Measurements from ENCODE around the gene COX4I2.

COX4I2 gene

DNA sequence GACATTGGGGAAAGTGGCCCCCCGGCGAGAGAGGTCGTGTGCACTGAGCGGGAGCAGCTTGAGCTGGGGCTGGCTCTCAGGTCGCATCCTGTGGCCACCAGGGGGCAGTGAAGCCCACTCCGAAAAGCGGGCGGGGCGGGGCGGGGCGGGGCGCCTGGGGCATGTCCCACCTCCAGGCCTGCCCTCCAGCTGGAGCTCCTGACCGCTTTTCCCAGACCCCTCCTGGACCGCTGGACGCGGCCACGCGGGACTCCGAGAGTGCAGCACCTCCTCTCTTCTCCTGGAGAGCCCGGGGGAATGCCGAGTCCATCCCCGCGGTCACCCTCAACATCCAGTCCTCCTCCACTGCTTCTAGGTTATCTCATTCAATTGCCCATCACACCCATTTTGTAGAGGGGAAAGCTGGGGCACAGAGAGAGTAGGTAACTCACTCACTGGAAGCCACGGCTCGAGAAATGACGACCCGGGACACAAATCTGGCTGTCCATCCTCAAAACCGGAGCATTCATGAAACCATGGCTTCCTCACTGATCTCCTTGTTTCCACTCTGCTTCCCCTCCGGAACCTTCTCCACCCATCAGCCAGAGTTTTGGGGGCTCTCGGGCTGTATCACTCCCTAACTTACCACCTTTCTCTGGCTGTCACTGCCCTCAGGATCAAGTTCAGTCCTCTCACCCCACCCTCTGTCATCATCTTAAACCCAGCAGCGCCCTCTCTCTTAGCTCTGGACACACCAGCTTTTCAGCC, 24.1 kb downstream of the COX4I2 start:
- H3F3A ChIP-seq (ENCODE audit: control insufficient read depth, insufficient read depth), result no peaks in the 10 kb centered on the region
- no peaks in the 10 kb centered on the region for H3K36me3 ChIP-seq (ENCODE audit: control insufficient read depth, low read length)
- no peak overlapping the region for H3K27ac ChIP-seq (ENCODE audit: low read depth, low read length)
- H3K9me3 ChIP-seq (ENCODE audit: control insufficient read depth, insufficient read depth, low read length), result no peaks in the 10 kb centered on the region
- H3K4me2 ChIP-seq (ENCODE audit: low read length), result peak overlapping the region; percentile 76
- no peaks in the 10 kb centered on the region for H4K20me1 ChIP-seq (ENCODE audit: control insufficient read depth, insufficient read depth, low read depth, low read length)
- H3K79me2 ChIP-seq (ENCODE audit: control insufficient read depth, low read length), result no peaks in the 10 kb centered on the region
- peak overlapping the region; percentile 61 for H3K4me3 ChIP-seq (ENCODE audit: low read length)
- H3K9me2 ChIP-seq (replicated peaks; ENCODE audit: control insufficient read depth, low read length), result no peaks in the 10 kb centered on the region
- H3K4me1 ChIP-seq (ENCODE audit: control insufficient read depth, low read length), result peaks cover 9% of the 10 kb centered on the region
- TF ChIP-seq EZH2phosphoT487 (IDR thresholded peaks at IDR 0.05; ENCODE audit: borderline replicate concordance, low read length), result no peak
- TF ChIP-seq, protein P1, sequence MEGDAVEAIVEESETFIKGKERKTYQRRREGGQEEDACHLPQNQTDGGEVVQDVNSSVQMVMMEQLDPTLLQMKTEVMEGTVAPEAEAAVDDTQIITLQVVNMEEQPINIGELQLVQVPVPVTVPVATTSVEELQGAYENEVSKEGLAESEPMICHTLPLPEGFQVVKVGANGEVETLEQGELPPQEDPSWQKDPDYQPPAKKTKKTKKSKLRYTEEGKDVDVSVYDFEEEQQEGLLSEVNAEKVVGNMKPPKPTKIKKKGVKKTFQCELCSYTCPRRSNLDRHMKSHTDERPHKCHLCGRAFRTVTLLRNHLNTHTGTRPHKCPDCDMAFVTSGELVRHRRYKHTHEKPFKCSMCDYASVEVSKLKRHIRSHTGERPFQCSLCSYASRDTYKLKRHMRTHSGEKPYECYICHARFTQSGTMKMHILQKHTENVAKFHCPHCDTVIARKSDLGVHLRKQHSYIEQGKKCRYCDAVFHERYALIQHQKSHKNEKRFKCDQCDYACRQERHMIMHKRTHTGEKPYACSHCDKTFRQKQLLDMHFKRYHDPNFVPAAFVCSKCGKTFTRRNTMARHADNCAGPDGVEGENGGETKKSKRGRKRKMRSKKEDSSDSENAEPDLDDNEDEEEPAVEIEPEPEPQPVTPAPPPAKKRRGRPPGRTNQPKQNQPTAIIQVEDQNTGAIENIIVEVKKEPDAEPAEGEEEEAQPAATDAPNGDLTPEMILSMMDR (IDR thresholded peaks at IDR 0.05; ENCODE audit: low read depth, low read length, poor library complexity, severe bottlenecking), result peak; percentile 56
- no peaks in the 10 kb centered on the region for H3K27me3 ChIP-seq (ENCODE audit: control insufficient read depth, low read length)

DNA sequence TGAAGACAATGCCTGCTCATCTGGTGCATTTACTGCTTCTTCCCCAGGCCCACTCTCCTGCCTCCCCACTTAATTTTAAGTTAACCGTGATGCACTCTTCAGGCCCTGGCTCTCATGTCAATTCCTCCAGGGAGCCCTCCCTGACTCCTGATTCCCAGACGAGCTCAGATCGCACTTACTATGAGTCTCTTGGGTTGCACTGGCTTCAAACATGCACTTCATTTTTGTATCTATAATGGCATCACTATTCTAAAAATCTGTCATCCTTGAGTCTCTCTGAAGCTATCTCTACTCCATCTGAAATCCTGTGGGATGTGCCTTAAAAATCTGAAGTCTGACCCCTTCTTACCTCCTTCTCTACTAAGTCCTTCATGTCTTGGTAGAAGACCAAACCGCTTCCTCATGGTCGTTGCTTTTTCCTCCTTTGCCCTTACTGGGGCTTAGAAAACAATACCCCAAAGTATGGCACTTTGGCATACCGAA, 24.7 kb downstream of the COX4I2 start:
- H3K9me2 ChIP-seq (replicated peaks; ENCODE audit: control insufficient read depth, low read length), result no peaks in the 10 kb centered on the region
- peak overlapping the region; percentile 76; the same call in 1 of the 2 replicates for H3K4me2 ChIP-seq (ENCODE audit: low read length)
- no peaks in the 10 kb centered on the region for H3F3A ChIP-seq (ENCODE audit: control insufficient read depth, insufficient read depth)
- H3K27ac ChIP-seq (ENCODE audit: low read depth, low read length), result no peak overlapping the region
- H4K20me1 ChIP-seq (ENCODE audit: control insufficient read depth, insufficient read depth, low read depth, low read length), result no peaks in the 10 kb centered on the region
- no peaks in the 10 kb centered on the region for H3K36me3 ChIP-seq (ENCODE audit: control insufficient read depth, low read length)
- H3K4me1 ChIP-seq (ENCODE audit: control insufficient read depth, low read length), result peaks cover 10% of the 10 kb centered on the region
- H3K4me3 ChIP-seq (ENCODE audit: low read length), result no peak overlapping the region
- no peaks in the 10 kb centered on the region for H3K27me3 ChIP-seq (ENCODE audit: control insufficient read depth, low read length)
- H3K9me3 ChIP-seq (ENCODE audit: control insufficient read depth, insufficient read depth, low read length), result no peaks in the 10 kb centered on the region
- no peak for TF ChIP-seq EZH2phosphoT487 (IDR thresholded peaks at IDR 0.05; ENCODE audit: borderline replicate concordance, low read length)
- TF ChIP-seq, protein P1 (IDR thresholded peaks at IDR 0.05; ENCODE audit: low read depth, low read length, poor library complexity, severe bottlenecking), result no peak
- H3K79me2 ChIP-seq (ENCODE audit: control insufficient read depth, low read length), result no peaks in the 10 kb centered on the region

DNA sequence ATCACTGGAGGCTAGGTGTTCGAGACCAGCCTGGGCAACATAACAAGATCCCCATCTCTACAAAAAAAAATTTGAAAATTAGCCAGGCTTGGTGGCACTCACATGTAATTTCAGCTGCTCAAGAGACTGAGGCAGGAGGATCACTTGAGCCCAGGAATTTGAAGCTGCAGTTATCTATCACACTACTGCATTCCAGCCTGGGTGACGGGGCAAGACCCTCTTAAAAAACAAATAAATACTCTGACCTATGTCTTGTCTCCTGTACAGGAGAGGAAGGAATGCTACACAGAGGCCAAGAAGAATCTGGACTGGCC, 25.8 kb downstream of the COX4I2 start:
- no peak overlapping the region for H3K4me2 ChIP-seq (ENCODE audit: low read length)

More for the DNA sequence above, 25.8 kb downstream of the COX4I2 start:
- Histone ChIP-seq H3K9me2 (replicated peaks; ENCODE audit: control insufficient read depth, low read length) (no peaks in the 10 kb centered on the region), H3K4me1 (ENCODE audit: control insufficient read depth, low read length) (peaks cover 14% of the 10 kb centered on the region), H3K4me3 (ENCODE audit: low read length) (no peak overlapping the region), H3F3A (ENCODE audit: control insufficient read depth, insufficient read depth) (no peaks in the 10 kb centered on the region), H3K79me2 (ENCODE audit: control insufficient read depth, low read length) (no peaks in the 10 kb centered on the region), H3K36me3 (ENCODE audit: control insufficient read depth, low read length) (no peaks in the 10 kb centered on the region), H3K27ac (ENCODE audit: low read depth, low read length) (no peak overlapping the region), H3K27me3 (ENCODE audit: control insufficient read depth, low read length) (no peaks in the 10 kb centered on the region), H3K9me3 (ENCODE audit: control insufficient read depth, insufficient read depth, low read length) (no peaks in the 10 kb centered on the region), H4K20me1 (ENCODE audit: control insufficient read depth, insufficient read depth, low read depth, low read length) (no peaks in the 10 kb centered on the region)
- TF ChIP-seq, protein P1 (IDR thresholded peaks at IDR 0.05; ENCODE audit: low read depth, low read length, poor library complexity, severe bottlenecking), result no peak
- TF ChIP-seq EZH2phosphoT487 (IDR thresholded peaks at IDR 0.05; ENCODE audit: borderline replicate concordance, low read length), result no peak
